ENCODE measurements around the gene PEX5L. TPM values are rescaled to one million over a fixed set of nuclear protein-coding genes. Genes with fewer than 3 reads are reported as not detected.
"Not testable (repeated sequence)": the region's sequence is repeated elsewhere in the genome, so short reads cannot be mapped to it uniquely, and the experiment has no call there.

PEX5L gene
- total and polyA plus RNA-seq, 2 donors (not counting 1 experiment from before 2014, with no cell fraction given) = 0.52 to 5.9 TPM

DNA sequence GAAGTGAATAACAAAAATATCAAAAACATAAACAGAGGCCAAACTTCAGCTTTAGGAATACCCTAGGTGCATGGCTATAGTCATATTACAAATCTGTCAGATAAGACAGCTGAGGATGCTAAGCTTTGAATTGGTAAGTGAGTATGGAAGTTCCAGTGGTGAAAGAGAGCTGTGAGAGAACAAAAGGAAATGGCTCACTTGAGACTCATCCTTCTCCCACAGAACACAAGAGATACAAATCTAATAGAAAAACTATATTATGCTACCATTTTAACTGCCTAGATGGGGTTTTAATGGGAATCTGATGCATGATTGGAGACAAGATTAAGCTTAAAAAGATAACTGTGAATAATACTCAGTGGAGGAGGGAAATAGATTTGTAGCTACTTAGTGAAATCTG is 21.5 kb upstream of the PEX5L start:
- H4K20me1 ChIP-seq (ENCODE audit: control insufficient read depth, extremely low read depth, insufficient read depth, low read length) = no peaks in the 10 kb centered on the region
- H3K79me2 ChIP-seq (ENCODE audit: control insufficient read depth, insufficient read depth, low read length) = no peaks in the 10 kb centered on the region
- no peak overlapping the region for H2AFZ ChIP-seq (ENCODE audit: low read length)
- no peak overlapping the region for H3K9ac ChIP-seq (ENCODE audit: insufficient read depth, low read length)
- TF ChIP-seq EZH2 (IDR thresholded peaks at IDR 0.05; ENCODE audit: low read length, missing control alignments) = no peak
- TF ChIP-seq, protein P1, sequence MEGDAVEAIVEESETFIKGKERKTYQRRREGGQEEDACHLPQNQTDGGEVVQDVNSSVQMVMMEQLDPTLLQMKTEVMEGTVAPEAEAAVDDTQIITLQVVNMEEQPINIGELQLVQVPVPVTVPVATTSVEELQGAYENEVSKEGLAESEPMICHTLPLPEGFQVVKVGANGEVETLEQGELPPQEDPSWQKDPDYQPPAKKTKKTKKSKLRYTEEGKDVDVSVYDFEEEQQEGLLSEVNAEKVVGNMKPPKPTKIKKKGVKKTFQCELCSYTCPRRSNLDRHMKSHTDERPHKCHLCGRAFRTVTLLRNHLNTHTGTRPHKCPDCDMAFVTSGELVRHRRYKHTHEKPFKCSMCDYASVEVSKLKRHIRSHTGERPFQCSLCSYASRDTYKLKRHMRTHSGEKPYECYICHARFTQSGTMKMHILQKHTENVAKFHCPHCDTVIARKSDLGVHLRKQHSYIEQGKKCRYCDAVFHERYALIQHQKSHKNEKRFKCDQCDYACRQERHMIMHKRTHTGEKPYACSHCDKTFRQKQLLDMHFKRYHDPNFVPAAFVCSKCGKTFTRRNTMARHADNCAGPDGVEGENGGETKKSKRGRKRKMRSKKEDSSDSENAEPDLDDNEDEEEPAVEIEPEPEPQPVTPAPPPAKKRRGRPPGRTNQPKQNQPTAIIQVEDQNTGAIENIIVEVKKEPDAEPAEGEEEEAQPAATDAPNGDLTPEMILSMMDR (conservative IDR thresholded peaks at IDR 0.05 in 1 of 2, IDR thresholded peaks at IDR 0.05 in 1 of 2; ENCODE audit: low read depth in 1 of 2, low read length in 2 of 2) = no peak
- no peaks in the 10 kb centered on the region for H3K36me3 ChIP-seq (ENCODE audit: control insufficient read depth, insufficient read depth, low read length)
- no peak overlapping the region for H3K27ac ChIP-seq (ENCODE audit: insufficient read depth, low read length)
- no peak overlapping the region for H3K4me3 ChIP-seq (replicated peaks in 1 of 4; ENCODE audit: control extremely low read depth in 1 of 4, insufficient read depth in 1 of 4, low read depth in 3 of 4, low read length in 4 of 4)
- DNase-seq (ENCODE audit: low read depth in 2 of 2) = no peak
- H3K4me2 ChIP-seq (ENCODE audit: extremely low read depth, insufficient read depth, low read length) = no peak overlapping the region
- no peaks in the 10 kb centered on the region for H3K27me3 ChIP-seq (ENCODE audit: control insufficient read depth, insufficient read depth, low read length)
- H3K4me1 ChIP-seq (ENCODE audit: control insufficient read depth, extremely low read depth, insufficient read depth, low read length) = no peaks in the 10 kb centered on the region
- H3K9me3 ChIP-seq (ENCODE audit: control insufficient read depth, insufficient read depth, low read depth, low read length) = no peaks in the 10 kb centered on the region

- H3K36me3 ChIP-seq (ENCODE audit: control insufficient read depth, insufficient read depth, low read length); H3K9me3 ChIP-seq (ENCODE audit: control insufficient read depth, insufficient read depth, low read depth, low read length); H3K27ac ChIP-seq (ENCODE audit: insufficient read depth, low read length); DNase-seq (ENCODE audit: low read depth in 2 of 2); H3K4me1 ChIP-seq (ENCODE audit: control insufficient read depth, extremely low read depth, insufficient read depth, low read length); H3K27me3 ChIP-seq (ENCODE audit: control insufficient read depth, insufficient read depth, low read length); H3K9ac ChIP-seq (ENCODE audit: insufficient read depth, low read length); H3K4me3 ChIP-seq (replicated peaks in 1 of 4; ENCODE audit: control extremely low read depth in 1 of 4, insufficient read depth in 1 of 4, low read depth in 3 of 4, low read length in 4 of 4); H3K79me2 ChIP-seq (ENCODE audit: control insufficient read depth, insufficient read depth, low read length); H4K20me1 ChIP-seq (ENCODE audit: control insufficient read depth, extremely low read depth, insufficient read depth, low read length); H3K4me2 ChIP-seq (ENCODE audit: extremely low read depth, insufficient read depth, low read length); H2AFZ ChIP-seq (ENCODE audit: low read length): not testable (repeated sequence)
Measured at GRCh38 chr3:180055656-180056055, 18.9 kb upstream of the PEX5L start.

GRCh38 chr3:180049391-180049790 is 12.7 kb upstream of the PEX5L start:
- Histone ChIP-seq H3K4me1 (ENCODE audit: control insufficient read depth, extremely low read depth, insufficient read depth, low read length) (no peaks in the 10 kb centered on the region), H3K4me2 (ENCODE audit: extremely low read depth, insufficient read depth, low read length) (no peak overlapping the region), H3K27ac (ENCODE audit: insufficient read depth, low read length) (no peak overlapping the region), H2AFZ (ENCODE audit: low read length) (no peak overlapping the region), H3K9me3 (ENCODE audit: control insufficient read depth, insufficient read depth, low read depth, low read length) (no peaks in the 10 kb centered on the region), H3K36me3 (ENCODE audit: control insufficient read depth, insufficient read depth, low read length) (no peaks in the 10 kb centered on the region), H3K9ac (ENCODE audit: insufficient read depth, low read length) (no peak overlapping the region), H3K27me3 (ENCODE audit: control insufficient read depth, insufficient read depth, low read length) (no peaks in the 10 kb centered on the region), H3K79me2 (ENCODE audit: control insufficient read depth, insufficient read depth, low read length) (no peaks in the 10 kb centered on the region), H4K20me1 (ENCODE audit: control insufficient read depth, extremely low read depth, insufficient read depth, low read length) (no peaks in the 10 kb centered on the region), H3K4me3 (replicated peaks in 1 of 4; ENCODE audit: control extremely low read depth in 1 of 4, insufficient read depth in 1 of 4, low read depth in 3 of 4, low read length in 4 of 4) (no peak overlapping the region)
- no peak for DNase-seq (ENCODE audit: low read depth in 2 of 2)
- TF ChIP-seq, protein P1 (conservative IDR thresholded peaks at IDR 0.05 in 1 of 2, IDR thresholded peaks at IDR 0.05 in 1 of 2; ENCODE audit: low read depth in 1 of 2, low read length in 2 of 2) = no peak
- TF ChIP-seq EZH2 (IDR thresholded peaks at IDR 0.05; ENCODE audit: low read length, missing control alignments) = no peak

Data from fibroblast of lung (primary cell).